ENCODE data around the gene NACC1. TPM values are rescaled to one million over a fixed set of nuclear protein-coding genes. Genes with fewer than 3 reads are reported as not detected.
A peak's percentile ranks its signal among the peaks of the same experiment; 100 is the strongest.

NACC1 gene
- total RNA-seq, 1 experiment from 2014 or later: 50.6 TPM

- no peak for DNase-seq (ENCODE audit: low read depth)
Measured at GRCh38 chr19:13120817-13121216, 2.8 kb downstream of the NACC1 start.

DNA sequence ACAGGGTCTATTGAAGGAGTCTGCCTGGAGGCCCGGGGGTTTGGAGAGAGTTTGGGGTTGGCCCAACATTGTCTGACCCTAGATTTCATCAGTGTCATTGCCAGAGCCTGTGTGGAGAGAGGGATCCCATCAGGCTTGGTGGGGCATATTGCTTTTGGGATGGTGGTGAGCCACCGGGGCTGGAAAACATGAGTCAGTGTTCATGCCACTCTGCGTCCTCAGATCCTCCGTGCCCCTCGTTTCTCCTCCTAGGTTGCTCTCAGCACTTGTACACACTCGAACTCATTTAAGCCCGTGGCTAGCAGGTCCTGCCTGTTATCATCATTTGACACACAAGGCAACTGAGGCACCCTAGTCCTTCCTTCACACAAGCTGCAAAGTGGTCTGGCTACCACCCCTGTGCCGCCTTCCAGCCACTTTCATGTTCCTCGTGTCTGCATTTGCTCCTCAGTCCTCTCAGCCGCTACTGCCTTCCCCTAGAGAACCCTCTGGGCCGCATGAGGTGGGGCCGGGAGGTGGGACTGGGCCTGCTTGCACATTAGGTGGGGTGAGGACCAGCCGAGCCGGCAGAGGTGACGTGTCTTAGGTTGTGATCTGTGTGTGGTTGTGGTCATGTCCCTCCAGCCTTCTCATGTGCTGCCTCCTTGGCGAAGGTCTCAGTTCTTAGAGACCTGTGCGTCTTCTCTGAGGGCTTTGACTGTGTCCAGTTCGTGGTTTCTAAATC is 3.6 kb downstream of the NACC1 start:
- no peak for DNase-seq (ENCODE audit: low read depth)

- no peak for DNase-seq (ENCODE audit: low read depth)
Measured at GRCh38 chr19:13122275-13122878, 4.3 kb downstream of the NACC1 start.

GRCh38 chr19:13122980-13123957 is 5.2 kb downstream of the NACC1 start:
- DNase-seq (ENCODE audit: low read depth): no peak

GRCh38 chr19:13127051-13127450 is 9.0 kb downstream of the NACC1 start:
- no peak for DNase-seq (ENCODE audit: low read depth)

DNA sequence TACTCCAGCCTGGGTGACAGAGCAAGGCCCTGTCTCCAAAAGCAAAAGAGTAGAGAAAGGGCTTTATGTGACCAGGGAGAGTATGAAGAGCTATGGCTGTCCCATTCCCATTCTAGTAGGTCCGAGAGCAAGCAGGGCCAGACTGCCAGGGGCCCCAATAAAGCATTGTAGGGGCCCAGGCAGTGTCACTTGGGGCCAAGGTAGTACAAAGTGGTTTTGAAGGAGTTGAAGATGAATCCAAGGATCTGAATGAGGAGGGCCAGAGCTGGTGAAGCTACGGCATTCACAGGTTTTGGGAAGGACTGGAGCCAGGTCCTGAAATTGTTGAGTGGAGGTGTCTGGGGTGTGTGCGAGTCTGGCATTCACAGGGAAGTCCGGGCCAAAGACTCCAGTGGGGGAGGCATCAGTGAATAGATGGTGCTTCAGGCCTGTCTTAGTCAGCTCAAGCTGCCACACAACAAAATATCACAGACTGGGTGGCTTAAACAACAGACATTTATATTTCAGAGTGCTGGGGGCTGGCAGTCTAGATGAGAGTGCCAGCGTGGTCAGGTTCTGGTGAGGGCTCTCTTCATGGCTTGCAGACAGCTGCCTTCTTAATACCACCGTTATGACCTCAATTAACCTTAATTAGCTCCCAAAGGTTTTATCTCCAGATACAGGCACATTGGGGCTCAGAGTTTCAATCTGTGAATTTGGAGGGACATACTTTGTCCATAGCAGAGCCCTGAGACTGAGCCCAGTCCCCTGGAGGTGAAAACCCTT is 9.9 kb downstream of the NACC1 start:
- no peak for DNase-seq (ENCODE audit: low read depth)

DNA sequence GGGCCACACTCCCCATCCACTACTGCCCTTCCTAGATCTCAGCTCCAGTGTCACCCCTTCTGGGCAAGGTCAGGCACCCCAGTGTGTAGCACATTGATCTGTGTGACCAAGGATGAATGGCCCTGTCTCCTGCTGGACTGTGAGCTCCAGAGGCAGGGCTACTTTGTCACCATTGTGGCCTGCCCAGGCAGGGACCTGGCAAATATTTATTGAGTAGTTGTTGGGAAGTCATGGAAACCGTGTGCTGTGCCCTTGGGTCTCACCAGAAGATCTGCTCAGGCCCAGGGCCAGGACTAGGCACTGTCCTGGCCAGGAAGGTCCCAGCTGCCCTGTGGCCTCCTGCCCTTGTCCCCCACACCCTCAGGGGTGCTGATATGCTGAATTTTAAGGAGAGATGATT is 10.5 kb downstream of the NACC1 start:
- no peak for DNase-seq (ENCODE audit: low read depth)

DNA sequence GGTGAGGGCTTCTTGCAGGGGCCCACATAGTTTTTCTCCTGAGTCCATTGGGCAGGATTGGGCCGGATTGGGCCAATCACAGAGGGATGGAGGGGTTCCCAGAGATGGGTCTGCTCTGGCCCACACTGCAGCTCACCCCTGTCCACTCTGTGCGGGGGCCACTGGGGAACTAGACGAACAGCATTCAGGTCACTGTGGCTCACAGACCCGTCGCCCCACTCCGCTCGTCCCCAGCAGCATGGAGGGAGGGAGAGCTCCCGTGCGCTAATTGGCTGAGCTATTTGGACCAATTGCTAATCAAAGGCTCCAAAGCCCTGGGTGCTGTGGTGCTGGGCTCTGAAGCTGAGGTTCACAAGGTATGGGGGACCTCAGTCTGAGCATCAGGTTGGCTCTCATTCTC is 11.3 kb downstream of the NACC1 start:
- no peak for DNase-seq (ENCODE audit: low read depth)

DNA sequence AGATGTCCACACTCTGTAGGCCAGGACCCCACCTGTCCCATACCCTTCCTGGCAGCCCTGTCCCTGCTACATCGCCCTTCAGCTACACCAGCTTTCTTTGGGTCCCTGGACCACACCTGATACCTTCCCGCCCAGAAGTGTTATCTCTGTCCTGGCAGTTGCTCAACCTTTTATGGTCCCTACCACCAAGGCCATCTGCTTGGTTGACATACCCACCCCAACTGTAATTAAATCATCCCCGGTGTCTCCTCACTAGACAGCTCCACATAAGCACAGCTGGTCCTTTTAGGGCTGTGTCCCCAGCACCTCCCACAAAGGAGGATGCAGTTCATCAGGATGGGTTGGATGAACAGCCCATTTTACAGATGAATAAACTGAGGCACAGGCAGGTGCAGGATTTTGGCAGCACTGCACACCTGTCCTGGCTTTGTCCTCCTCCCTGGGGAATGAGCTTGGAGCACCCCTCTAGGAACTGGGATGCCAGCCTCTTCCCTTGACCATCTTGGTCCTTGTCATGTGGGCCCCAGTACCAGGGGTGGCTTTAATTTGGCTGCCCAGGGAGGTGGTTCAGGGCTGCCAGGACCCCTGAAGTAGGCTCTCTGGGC is 12.9 kb downstream of the NACC1 start:
- no peak for DNase-seq (ENCODE audit: low read depth)

DNA sequence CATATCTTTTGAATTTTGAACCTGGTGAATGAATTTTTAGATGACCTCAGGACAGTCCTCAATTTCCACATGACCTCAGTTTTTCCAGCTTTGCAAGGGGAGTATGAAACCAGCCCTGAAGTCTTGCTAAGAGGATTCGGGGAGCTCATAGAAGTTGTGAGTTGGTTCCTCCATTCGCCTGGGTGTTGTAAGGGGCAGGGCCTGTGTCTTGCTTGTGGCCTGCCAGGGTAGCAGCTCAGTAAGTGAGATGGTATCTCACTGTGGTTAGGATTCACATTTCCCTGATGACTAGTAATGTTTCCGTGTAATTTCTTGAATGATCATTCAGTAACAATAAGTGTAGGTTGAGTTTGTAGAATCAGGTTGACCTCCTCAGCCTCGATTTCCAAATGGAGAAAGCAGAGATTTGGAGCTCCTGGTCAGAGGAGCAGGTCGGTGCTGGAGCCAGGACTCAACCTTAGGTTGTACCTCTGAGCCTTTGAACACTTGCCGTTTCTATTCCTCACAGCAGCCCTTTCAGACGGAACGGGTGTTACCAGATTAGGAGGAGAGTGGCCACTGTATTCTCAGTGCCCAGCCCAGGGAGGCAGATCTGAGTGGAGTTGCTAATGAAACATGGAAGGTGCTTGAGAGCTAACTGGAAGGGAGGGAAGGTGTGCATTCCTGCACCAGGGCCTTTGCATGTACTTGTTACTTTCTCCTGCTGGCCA is 14.6 kb downstream of the NACC1 start:
- peak; percentile 47 for DNase-seq (ENCODE audit: low read depth)

GRCh38 chr19:13133241-13133870 is 15.3 kb downstream of the NACC1 start:
- no peak for DNase-seq (ENCODE audit: low read depth)

GRCh38 chr19:13134626-13135025 is 16.6 kb downstream of the NACC1 start:
- no peak for DNase-seq (ENCODE audit: low read depth)

- no peak for DNase-seq (ENCODE audit: low read depth)
Measured at GRCh38 chr19:13135068-13136062, 17.3 kb downstream of the NACC1 start.

GRCh38 chr19:13137290-13137794 is 19.3 kb downstream of the NACC1 start:
- no peak for DNase-seq (ENCODE audit: low read depth)

GRCh38 chr19:13138171-13138915 is 20.3 kb downstream of the NACC1 start:
- no peak for DNase-seq (ENCODE audit: low read depth)

GRCh38 chr19:13138916-13139198 is 20.8 kb downstream of the NACC1 start:
- no peak for DNase-seq (ENCODE audit: low read depth)

- no peak for DNase-seq (ENCODE audit: low read depth)
Measured at GRCh38 chr19:13139633-13140311, 21.7 kb downstream of the NACC1 start.

Data from Daoy (cell line).